HG03520 (cell line): ENCODE measurements around the gene LBX2.

Experiments used
- ATAC-seq: cut with Tn5 transposase; IDR thresholded peaks from one replicate; pipeline ENCODE4 v1.9.1; 2021; ENCODE audit warnings: mild to moderate bottlenecking, moderate library complexity; ENCODE audit not compliant: unreplicated experiment

Gene LBX2

DNA sequence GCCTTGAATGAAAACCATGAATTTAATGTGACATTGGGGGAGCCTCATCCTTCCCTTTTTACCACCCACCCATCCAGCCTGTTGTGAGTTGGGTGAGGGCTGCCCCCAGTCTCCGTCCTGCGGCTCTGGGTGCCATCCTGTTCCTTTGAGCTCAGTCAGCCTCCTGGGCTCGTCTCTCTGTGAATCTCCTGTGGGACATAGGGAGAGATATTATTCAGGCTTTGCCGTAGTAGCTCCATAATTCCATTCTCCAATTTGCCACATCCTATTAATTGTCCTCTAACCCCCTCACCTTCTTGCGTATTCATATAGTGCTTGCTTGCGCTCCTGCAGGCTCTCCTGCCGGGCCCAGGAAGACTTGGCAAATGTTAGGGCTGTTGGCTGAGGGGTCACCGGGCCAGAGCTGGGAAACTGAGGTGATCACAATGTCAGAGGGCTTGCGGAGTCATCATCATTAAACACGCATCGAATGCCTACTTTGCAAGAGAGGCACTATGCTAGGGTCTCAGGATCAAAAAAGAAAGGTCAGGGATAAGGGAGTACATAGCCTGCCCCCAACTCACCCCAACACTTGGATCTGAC is 27.3 kb upstream of the LBX2 start:
- no peak for ATAC-seq

DNA sequence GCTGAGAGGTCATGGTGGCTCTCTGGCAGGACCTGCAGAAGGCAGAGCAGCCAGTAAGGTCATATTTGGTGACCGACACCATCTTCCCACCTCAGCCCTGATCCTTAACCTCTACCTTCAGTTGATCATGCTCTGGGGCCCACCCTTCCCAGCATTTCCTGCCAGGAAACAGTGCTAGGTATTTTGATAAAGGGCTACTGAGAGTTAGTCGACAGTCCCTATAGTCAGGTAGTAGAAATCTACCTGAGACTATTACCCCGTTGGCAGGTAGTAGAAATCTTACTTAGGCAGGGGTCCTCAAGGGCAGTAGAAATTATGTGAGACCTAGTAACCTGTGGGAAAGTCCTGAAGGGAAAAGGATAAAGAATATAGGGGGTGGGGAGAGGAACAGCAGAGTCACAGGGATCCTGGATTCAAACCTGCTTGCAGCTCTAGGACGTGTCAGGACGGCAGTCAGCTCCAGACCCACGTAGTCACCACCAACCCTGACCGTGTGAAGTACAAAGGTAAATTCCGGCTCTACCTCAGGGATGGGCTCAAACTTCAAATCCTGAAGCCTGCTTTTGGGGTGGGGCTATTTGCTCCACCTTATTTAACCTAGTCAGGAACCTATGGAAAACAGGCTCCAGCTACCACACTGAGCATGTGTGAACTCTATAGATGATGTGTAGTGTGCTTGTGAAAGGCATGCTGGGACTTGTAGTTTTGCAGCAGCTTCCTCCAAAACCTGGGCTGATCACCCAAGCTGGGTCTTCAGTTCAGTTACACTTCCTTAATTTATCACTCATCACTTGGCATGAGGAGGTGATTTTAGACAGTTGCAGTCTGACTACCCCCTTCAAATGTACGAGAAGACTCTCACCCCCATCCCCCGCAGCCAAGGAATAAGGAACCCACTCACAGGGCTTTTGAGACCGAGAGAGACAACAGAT is 26.6 kb upstream of the LBX2 start, which contains the start of gene DQX1:
Gene DQX1, minus strand, starts transcription at position 515 of the 932 bp plus-strand sequence. Its CDS starts 502 bp downstream, at position 13.
- ATAC-seq = no peak

DNA sequence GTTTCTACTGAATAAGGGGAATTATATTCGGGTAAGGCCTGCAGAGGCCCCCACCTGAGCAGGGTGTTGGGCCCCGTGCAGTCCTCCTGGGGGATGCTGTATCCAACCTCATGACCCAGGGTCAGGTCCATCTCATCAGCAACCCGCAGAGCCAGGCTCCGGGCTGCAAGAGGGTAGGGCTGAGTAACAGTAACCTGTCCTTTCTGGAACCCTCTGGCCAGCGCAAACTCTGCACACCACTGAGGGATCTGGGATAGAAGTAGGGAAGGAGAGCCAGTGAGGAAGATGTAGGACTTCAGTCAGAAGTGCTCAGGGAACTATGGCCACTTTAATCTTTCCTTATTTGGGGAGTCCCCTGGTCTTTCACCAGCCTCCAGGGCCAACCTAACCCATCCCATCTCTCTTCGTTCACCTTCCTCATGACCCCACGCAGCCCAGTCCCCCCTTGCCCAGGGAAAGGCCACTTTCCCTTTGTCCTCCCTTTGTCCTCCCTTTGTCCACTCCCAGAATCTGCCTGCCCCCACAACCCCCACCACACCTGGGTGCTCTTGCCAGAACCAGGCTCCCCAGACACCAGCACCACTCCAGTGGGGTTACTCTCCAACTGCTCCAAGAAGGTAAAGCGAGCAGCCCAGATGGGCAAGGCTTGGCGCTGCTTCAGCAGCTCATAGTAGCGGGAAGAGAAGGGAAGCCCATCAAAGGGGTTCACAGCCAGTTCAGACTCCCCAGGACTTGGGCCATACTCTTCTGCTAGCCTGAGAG is 25.7 kb upstream of the LBX2 start:
- ATAC-seq = no peak

DNA sequence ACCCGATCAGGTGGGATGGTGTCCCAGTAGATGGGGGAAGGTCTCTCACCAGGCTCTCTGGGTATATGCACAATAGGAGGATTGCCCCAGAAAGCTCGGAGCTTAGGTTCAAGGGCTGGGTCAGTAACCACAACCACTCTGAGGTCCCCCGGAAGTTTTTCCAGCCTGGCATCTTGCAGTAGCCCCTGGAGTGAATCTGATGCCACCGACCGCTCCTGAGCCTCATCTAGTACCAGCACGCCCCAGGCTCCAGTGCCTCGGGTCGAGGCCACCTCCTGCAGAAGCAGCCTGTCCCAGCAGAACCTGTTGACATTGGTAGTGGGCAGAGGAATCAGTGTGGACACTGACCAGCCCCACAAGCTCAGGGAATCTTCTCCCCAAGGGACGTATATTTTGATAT is 24.6 kb upstream of the LBX2 start:
- ATAC-seq = no peak

DNA sequence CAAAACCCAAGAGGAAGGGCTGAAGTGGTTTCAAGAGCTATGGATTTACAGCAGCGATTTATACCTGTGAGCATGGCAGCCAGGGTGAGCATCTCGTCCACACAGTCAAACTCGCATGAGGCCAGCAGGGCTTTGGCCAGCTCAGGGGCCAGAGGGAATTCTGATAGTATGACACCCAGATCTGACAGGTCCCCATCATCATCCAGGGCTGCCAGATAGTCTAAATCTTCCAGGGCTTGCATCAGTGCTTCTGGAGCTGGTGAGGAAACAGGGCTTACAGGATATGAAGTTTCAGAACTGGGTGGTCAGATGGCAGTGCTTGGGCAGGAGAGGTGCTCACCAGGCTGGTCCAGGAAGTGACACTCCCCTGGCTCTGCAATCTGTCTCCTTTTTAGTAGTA is 23.1 kb upstream of the LBX2 start:
- no peak for ATAC-seq

DNA sequence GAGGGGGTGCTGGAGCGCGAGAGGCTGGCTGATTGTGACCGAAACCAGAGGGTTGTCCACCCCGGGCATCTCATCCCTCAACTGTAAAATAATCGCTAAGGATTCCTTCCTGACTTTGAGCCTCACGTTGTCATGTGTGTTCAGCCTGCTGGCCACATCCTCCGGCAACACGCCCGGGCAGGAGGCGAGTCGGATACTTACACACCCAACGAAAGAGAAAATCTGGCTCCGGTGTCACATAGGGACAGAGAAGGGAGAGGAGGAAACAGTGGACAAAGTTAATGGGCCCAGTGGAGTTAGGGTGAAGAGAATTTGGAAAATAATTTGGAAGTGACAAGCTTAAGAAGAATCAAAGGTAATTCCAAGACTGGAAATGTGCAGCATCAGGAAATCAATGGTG is 17.2 kb upstream of the LBX2 start:
- no peak for ATAC-seq

DNA sequence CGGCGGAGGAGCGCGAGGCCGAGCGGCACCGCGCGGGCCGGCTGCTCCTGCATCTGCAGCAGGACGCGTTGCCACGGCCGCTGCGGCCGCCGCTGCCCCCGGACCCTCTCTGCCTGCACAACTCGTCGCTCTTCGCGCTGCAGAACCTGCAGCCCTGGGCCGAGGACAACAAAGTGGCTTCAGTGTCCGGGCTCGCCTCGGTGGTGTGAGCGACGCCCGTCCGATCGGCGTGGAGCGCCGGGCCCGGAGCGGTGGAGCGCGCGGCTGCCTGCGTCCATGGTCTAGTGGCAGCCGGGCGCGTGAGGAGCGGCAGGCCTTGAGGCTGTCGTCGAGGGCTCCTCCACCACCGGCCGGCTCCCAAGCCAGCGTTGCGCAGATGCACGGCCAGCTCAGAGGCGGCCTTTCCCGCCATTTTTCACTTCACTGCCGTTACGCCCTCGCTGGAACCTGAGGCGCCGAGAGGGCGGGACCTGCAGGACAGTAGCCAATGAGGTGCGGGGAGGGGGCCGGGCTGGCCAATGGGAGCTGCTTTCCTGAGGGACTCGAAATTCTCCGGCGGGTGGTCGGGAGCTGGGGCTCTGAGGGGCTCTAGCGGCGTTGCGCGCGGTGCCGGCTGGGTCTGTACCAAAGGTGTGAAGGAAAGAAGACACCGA is 16.7 kb upstream of the LBX2 start:
- ATAC-seq = no peak

DNA sequence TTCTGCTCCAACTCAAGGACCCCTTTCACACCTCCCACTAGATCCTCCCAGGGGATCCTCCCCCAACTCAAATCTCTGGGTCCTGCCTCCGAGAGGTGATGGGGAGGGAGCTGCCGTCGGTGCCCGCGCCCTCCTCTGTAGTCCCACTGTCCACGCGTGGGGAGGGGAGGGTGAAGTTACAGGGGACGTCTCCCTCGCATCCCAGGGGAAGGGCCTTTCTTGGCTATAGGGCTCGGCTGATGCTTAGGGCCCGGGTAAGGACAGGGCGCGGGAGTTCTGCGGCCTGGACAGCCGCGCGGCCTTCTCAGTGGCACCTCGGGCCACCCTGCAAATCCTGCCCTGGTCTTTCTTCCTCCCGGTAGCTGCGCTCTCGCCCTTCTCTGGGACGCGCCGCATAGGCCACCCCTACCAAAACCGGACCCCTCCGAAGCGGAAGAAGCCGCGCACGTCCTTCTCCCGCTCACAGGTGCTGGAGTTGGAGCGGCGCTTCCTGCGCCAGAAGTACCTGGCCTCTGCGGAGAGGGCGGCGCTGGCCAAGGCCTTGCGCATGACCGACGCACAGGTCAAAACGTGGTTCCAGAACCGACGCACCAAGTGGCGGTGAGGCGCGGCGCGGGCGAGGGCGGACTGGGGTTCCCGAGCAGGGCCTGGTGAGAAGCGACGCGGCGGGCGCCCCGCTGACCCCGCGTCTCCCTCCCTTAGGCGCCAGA is 16.0 kb upstream of the LBX2 start:
- ATAC-seq = no peak

DNA sequence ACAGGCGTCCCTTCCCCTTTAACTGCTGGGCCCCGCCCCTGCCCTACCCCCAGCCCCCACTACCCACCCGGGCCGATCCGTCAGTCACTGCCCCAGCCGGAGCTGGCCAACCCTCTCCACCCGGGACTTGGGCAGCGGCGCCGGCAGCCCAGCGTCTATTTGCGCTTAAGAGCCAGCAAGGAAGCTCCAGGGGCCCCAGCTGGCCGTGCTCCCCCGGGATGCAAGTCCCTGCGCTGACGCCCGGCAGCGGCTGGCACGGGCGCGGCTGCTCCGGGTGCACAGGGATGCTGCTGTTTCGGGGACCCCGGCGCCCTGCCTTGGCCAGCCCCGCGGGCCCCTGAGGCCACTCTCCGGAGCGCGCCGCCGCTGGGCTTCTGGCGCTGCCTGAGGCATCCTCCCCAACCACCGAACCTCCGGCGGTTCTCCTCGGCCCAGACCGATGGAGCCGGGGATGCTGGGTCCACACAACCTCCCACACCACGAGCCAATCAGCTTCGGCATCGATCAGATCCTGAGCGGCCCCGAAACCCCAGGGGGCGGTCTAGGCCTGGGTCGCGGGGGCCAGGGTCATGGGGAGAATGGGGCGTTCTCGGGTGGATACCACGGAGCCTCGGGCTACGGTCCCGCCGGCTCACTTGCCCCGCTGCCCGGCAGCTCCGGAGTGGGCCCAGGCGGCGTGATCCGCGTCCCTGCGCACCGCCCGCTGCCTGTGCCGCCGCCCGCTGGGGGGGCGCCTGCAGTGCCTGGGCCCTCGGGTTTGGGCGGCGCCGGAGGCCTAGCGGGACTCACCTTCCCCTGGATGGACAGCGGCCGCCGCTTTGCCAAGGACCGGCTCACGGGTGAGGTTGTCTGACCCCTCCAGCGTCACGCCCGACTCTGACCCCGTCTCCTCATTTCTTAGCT is 15.2 kb upstream of the LBX2 start, which contains the start of gene TLX2:
Gene TLX2, plus strand, starts transcription at position 83 of the 903 bp plus-strand sequence. Its CDS starts 357 bp downstream, at position 440.
- ATAC-seq = no peak

DNA sequence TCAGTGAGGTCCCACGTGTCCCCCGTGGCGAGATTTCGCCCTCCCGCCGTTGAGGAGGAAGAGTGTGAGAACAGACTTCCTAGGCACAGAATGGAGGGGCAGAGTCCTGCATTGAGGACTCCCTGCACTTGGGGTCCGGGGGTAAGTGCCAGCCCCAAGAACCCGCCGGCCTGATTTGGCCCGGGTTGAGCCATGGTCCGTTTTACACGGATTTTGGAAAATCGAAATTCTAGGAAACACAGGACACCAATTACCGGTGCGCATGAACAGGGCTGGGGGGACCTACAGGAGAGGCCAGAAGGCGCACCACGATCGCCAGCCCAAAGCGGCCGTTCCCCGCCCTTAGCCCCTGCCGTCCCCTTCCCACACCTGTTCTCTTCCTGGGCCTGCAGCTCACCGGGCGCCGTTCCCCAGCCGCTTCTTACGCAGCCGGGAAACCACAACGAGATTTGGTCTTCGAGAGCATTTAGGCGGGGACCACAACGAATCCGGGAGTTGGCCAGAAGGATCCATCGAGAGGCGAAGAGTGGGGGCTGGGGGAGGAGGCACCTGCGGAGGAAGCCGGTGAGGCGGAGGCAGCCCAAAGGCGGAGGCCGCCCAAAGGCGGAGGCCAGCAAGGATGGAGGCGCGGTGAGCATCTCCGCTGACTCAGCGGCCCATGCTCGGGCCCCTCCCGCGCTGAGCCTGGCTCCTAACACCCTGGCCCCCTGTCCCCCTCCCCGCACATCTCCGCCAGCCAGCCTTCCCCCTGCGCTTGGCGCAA is 14.4 kb upstream of the LBX2 start:
- no peak for ATAC-seq

DNA sequence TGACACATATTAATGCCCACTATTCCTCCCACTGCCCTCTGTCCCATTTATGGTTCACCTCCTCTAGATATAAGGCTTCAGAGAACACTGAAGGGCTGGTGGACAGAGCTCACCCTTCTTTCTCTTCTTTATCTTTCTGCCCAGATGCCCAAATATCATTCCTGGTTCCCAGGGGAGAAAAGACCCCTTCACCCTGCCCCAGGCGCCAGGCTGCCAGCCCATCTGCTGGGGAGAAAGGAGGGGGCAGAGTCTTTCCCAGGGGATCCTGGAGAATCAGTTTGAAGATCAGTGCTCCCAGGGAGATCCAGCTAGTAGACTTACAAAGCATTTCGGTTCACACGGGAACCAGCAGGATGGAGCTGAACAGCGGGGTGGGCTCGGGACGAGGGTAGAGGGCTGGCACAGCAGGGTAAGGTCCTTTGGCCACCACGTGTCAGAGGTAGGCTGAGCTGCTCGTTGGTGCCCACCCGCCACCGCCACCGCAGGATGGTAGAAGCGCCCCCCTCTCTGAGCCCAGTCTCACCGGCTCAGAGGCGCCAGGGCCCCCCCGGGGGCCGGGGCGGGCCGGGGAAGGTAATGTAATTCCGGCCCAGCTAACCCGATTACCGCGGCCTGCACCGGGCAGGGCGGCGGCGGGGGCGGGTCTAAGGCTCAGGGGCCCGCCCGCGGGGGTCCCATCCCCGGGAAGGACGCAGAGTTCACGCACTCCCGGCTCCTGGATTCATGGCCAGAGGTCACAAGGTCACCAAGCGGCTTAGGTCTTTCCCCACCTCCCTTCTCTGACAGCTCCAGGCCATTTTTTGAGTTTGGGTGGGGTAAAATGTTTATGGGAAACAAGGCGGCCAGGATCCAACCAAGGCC is 13.6 kb upstream of the LBX2 start:
- ATAC-seq = no peak

DNA sequence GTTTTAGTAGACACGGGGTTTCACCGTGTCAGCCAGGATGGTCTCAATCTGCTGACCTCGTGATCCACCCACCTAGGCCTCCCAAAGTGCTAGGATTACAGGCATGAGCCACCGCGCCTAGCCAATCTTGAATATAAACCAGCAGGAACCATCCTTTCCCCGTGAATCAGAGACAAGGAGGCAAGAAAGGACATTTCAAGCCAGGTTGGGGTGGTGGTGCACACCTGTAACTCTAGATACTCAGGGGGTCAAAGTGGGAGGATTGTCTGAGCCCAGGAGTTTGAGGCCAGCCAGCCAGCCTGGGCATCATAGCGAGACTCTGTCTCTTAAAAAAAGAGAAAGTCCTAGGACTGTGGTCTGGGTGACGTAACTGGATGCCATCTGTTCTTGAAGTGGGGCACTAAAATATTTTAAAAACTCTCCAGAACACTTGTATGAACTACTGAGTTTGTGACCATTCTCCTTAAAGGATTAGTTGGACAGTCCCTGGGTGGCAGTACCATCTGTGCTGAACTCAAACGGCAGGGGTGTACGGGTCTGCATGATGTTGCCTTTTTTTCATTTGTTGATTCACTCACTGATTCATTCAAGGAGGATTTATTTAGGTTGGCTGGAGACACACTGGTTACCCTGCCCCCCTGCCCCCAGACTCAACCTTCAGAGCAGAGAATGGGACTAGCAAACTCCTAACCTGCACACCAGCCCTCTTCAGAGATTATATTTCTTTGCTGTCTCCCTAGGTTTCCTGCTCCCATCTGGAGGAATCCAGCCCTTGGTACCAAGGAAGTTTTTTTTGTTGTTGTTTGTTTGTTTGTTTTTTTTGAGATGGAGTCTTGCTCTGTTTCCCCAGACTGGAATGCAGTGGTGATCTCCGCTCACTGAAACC is 11.9 kb upstream of the LBX2 start:
- ATAC-seq = no peak

DNA sequence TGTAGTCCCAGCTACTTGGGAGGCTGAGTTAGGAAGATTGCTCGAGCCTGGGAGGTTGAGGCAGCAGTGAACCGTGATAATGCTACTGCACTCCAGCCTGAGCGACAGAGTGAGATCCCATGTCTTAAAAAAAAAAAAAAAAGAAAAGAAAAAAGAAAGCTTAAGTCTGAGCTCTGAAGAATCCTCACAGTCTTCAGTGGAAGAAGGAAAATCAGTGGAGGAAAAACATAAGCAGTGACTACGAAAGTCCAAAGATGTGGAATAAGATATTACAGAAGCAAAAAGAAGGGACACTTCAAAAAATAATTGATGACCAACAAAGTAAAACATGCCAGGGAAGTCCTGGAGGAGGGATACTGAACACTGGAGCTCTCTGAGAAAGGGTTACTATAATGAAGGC is 10.9 kb upstream of the LBX2 start:
- ATAC-seq = no peak

DNA sequence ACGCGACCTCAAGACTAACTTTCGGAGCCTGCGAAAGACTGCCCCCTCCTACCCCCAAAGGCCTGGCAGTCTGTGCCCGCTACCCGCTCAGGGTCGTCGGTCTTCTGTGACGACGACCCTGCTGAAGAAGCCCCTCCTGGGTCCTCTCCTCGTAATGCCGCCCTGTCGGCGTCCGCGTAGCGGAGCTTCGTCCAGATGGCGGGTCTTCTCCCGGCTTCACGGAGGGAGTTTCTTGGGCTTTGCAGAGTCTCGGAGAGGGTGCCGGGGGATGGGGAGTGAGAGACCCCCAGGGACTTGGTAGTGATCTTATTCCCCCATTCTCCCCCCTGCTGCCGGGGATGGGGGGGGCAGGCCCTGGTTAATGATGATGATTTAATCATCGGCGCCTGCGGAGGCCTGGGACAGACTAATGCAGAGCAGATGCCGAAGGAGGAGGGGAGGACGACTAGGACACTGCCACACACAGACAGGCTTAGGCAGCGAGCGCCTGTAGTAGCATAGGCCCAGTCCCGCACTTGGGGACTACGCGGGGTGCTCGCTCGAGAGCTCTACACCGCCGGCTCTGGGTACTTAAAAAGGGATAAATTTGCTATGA is 8.6 kb upstream of the LBX2 start:
- peak; percentile 10 for ATAC-seq

DNA sequence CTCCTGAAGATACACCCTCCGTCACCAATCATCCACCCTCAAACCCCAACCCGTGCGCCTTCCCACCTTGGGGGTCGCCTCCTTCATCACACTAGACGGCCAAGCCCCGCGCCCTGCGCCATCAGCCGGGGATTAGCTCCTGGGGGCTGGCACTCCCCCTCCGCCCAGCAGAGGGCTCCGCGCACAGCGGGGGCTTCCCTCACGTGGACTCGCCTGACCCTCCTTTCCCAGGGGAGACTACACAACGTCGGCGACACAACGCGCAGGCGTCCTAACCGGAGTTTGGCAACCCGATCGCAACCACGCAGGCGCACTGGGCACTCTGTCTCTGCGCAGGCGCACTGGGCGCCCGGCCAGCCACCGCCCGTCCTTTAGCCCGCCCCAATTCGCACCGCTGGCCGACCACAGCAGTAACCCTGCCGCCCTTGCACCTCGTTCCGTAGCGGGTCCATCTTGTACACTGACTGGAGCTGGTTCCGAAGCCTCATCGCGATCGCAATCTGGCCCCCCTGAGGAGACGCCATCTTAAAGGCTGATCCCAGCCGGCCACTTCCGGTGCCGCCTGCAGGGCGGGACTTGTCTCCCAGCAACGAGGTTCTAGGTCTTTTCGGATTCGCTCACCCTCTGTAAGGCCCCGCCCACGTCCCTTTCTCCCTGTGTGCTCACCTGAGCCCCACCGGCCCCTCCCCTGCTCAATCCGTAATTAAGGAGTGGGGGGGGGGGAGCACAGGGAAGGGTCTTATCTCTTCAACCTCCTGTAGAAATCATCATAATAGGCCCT is 7.9 kb upstream of the LBX2 start, which contains the start of gene PCGF1:
Gene PCGF1, minus strand, starts transcription at position 551 of the 781 bp plus-strand sequence. Its CDS starts 27 bp downstream, at position 524.
- ATAC-seq = peak; percentile 82
